DOHH2 (cell line): Measurements from ENCODE around the gene TASL.

Source experiments
- EZH2phosphoT487 ChIP-seq: fragments of 200-600 bp; sonication (generic); IDR thresholded peaks from 2 replicates; pipeline ENCODE4 v1.6.1; 2017; ENCODE audit warnings: borderline replicate concordance, mild to moderate bottlenecking, antibody characterized with exemption, low read length, moderate library complexity, mixed read lengths
- TF ChIP-seq, protein P1 (sequence below): fragments of 200-600 bp; sonication (generic); IDR thresholded peaks from one replicate; pipeline ENCODE4 v1.5.1; 2014; ENCODE audit warnings: antibody characterized with exemption, mild to moderate bottlenecking, low read depth, low read length; ENCODE audit not compliant: poor library complexity, severe bottlenecking

GRCh38 chrX:30580641-30581040, 3.1 kb upstream of the TASL start:
- TF ChIP-seq, protein P1, sequence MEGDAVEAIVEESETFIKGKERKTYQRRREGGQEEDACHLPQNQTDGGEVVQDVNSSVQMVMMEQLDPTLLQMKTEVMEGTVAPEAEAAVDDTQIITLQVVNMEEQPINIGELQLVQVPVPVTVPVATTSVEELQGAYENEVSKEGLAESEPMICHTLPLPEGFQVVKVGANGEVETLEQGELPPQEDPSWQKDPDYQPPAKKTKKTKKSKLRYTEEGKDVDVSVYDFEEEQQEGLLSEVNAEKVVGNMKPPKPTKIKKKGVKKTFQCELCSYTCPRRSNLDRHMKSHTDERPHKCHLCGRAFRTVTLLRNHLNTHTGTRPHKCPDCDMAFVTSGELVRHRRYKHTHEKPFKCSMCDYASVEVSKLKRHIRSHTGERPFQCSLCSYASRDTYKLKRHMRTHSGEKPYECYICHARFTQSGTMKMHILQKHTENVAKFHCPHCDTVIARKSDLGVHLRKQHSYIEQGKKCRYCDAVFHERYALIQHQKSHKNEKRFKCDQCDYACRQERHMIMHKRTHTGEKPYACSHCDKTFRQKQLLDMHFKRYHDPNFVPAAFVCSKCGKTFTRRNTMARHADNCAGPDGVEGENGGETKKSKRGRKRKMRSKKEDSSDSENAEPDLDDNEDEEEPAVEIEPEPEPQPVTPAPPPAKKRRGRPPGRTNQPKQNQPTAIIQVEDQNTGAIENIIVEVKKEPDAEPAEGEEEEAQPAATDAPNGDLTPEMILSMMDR = no peak
- TF ChIP-seq EZH2phosphoT487 = no peak
